Loucy (cell line): ENCODE measurements around the gene SNHG17.

Experiments used
- EZH2phosphoT487 ChIP-seq: fragments of 200-600 bp; IDR thresholded peaks from 2 replicates; pipeline ENCODE4 v1.6.1; 2018; ENCODE audit warnings: antibody characterized with exemption, mild to moderate bottlenecking, moderate library complexity, borderline replicate concordance
- TF ChIP-seq, protein P1 (sequence below): fragments of 200-600 bp; sonication (generic); conservative IDR thresholded peaks from 2 replicates; pipeline ENCODE4 v1.5.1; 2014; ENCODE audit warnings: mild to moderate bottlenecking, antibody characterized with exemption, low read length

DNA sequence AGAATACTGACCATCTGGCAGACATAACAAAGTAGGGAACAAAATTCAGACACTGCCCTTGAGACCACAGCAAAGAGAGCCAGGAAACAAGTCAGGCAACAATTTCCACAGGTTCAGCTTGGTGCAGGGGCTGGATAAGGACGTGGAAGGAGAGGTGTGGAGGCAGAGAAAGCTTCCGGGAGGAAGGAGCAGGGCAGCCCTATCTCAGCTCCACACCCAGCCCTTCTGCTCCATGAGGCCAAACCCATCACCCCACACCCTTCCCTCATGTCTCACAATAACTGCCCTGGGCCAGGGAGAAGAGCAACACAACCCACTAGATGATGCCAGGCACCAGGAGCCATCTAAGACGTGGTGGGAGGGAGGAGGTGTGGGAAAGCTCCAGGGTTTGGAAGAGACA, 5.8 kb downstream of the SNHG17 start:
- TF ChIP-seq, protein P1, sequence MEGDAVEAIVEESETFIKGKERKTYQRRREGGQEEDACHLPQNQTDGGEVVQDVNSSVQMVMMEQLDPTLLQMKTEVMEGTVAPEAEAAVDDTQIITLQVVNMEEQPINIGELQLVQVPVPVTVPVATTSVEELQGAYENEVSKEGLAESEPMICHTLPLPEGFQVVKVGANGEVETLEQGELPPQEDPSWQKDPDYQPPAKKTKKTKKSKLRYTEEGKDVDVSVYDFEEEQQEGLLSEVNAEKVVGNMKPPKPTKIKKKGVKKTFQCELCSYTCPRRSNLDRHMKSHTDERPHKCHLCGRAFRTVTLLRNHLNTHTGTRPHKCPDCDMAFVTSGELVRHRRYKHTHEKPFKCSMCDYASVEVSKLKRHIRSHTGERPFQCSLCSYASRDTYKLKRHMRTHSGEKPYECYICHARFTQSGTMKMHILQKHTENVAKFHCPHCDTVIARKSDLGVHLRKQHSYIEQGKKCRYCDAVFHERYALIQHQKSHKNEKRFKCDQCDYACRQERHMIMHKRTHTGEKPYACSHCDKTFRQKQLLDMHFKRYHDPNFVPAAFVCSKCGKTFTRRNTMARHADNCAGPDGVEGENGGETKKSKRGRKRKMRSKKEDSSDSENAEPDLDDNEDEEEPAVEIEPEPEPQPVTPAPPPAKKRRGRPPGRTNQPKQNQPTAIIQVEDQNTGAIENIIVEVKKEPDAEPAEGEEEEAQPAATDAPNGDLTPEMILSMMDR, result no peak
- TF ChIP-seq EZH2phosphoT487, result no peak
